HUES48 (cell line): ENCODE data around the gene RPL13.

Experiments
- H3K27ac ChIP-seq: one replicate; pipeline ENCODE4 v1.7.0; 2013; ENCODE audit warnings: low read depth, low read length, inconsistent platforms
- H3K27me3 ChIP-seq: 2 replicates; pipeline ENCODE4 v1.6.1; 2013; ENCODE audit warnings: mild to moderate bottlenecking, low read length; ENCODE audit not compliant: control insufficient read depth, insufficient read depth
- H3K36me3 ChIP-seq: 2 replicates; pipeline ENCODE4 v1.6.1; 2013; ENCODE audit warnings: low read length; ENCODE audit not compliant: control insufficient read depth, insufficient read depth
- H3K4me1 ChIP-seq: 2 replicates; pipeline ENCODE4 v1.6.1; 2013; ENCODE audit warnings: mild to moderate bottlenecking, low read length; ENCODE audit not compliant: control insufficient read depth, insufficient read depth
- H3K4me3 ChIP-seq: 2 replicates; pipeline ENCODE4 v1.5.1; 2013; ENCODE audit warnings: mild to moderate bottlenecking, low read depth, low read length
- H3K9ac ChIP-seq: 2 replicates; pipeline ENCODE4 v1.6.1; 2013; ENCODE audit warnings: mild to moderate bottlenecking, low read depth, low read length, moderate library complexity
- H3K9me3 ChIP-seq: 2 replicates; pipeline ENCODE4 v1.6.1; 2013; ENCODE audit warnings: low read length; ENCODE audit not compliant: control insufficient read depth, insufficient read depth

RPL13 gene

DNA sequence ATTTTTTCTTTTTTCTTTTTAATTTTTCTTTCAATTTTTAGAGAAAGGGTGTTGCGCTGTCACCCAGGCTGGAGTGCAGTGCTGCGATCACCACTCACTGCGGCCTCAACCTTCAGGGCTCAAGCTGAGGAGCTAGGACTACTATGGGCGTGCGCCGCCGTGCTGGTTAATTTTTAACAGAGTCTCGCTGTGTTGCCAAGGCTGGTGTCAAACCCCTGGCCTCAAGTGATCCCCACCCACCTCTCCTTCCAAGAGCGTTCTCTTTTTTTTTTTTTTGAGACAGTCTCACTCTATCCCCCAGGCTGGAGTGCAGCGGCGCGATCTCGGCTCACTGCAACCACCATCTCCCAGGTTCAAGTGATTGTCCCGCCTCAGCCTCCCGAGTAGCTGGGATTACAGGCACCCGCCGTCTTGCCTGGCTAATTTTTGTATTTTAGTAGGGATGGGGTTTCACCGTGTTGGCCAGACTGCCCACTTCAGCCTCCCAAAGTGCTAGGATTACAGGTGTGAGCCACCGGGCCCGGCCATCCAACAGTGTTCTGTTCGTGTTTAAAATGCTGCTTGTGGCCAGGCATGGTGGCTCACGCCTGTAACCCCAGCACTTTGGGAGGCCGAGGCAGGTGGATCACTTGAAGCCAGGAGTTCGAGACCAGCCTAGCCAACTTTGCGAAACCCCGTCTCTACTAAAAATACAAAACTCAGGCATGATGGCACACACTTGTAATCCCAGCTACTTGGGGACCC is 14.5 kb upstream of the RPL13 start:
- Histone ChIP-seq H3K4me3 (no peak overlapping the region), H3K27me3 (no peaks in the 10 kb centered on the region), H3K27ac (no peak overlapping the region), H3K9ac (no peak overlapping the region), H3K4me1 (no peaks in the 10 kb centered on the region), H3K36me3 (peaks cover 83% of the 10 kb centered on the region), H3K9me3 (no peaks in the 10 kb centered on the region)

DNA sequence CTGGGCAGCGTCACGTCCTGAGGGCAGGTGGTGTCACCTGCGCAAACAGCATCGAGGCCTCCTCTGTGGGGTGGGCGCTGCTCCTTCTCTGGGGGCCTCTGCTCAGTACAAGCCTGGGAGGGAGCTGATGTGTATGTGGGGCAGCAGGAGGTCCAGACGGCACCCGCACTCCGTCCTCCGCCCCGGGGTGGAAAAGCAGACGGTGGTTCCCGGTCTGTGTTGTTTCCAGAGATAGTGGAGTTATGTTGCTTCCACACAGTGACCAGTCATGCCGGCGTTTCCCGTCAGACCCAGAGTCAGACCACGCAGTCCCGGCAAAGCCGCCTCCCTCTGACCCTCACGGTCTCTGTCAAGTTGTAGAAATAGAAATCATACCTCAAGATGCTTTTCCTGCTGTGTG is 13.7 kb upstream of the RPL13 start:
- no peaks in the 10 kb centered on the region for H3K9me3 ChIP-seq
- H3K4me1 ChIP-seq: no peaks in the 10 kb centered on the region
- no peak overlapping the region for H3K9ac ChIP-seq
- peaks cover 83% of the 10 kb centered on the region for H3K36me3 ChIP-seq
- H3K4me3 ChIP-seq: no peak overlapping the region
- no peaks in the 10 kb centered on the region for H3K27me3 ChIP-seq
- no peak overlapping the region for H3K27ac ChIP-seq

DNA sequence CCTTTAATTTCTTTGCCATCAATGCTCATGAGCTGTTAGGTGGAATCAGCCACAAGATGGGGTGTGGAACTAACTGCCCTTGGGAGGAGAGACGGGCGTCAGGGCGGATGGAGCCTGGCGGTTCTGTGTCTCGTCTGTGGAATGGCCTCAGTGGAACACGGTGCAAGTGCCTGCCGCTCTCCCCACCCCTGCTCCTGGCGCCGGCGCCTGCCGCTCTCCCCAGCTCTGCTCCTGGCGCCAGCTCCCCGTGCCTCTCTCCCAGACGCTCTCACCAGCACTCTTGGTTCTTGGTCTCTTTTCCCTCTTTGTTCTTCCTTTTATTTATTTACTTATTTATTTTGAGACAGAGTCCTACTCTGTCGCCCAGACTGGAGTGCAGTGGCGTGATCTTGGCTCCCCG is 13.2 kb upstream of the RPL13 start:
- Histone ChIP-seq H3K4me3 (no peak overlapping the region), H3K4me1 (no peaks in the 10 kb centered on the region), H3K27ac (no peak overlapping the region), H3K27me3 (no peaks in the 10 kb centered on the region), H3K36me3 (peaks cover 85% of the 10 kb centered on the region), H3K9ac (no peak overlapping the region), H3K9me3 (no peaks in the 10 kb centered on the region)

DNA sequence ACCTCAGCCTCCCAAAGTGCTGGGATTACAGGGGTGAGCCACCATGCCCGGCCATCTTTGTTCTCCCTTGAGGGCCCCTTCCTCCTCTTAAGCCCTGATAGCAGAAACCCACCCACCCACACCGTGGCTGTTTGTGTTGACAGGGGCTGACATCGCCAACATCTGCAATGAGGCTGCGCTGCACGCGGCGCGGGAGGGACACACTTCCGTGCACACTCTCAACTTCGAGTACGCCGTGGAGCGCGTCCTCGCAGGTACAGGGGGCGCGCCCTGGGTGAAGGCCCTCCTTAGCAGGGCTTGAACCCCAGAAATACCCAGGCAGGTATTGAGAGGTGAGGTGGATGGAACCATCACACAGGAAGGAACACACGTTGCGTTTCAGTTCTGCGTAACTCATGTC is 12.6 kb upstream of the RPL13 start:
- H3K9ac ChIP-seq: no peak overlapping the region
- no peak overlapping the region for H3K4me3 ChIP-seq
- no peak overlapping the region for H3K27ac ChIP-seq
- H3K4me1 ChIP-seq: no peaks in the 10 kb centered on the region
- H3K9me3 ChIP-seq: no peaks in the 10 kb centered on the region
- peaks cover 87% of the 10 kb centered on the region for H3K36me3 ChIP-seq
- no peaks in the 10 kb centered on the region for H3K27me3 ChIP-seq

DNA sequence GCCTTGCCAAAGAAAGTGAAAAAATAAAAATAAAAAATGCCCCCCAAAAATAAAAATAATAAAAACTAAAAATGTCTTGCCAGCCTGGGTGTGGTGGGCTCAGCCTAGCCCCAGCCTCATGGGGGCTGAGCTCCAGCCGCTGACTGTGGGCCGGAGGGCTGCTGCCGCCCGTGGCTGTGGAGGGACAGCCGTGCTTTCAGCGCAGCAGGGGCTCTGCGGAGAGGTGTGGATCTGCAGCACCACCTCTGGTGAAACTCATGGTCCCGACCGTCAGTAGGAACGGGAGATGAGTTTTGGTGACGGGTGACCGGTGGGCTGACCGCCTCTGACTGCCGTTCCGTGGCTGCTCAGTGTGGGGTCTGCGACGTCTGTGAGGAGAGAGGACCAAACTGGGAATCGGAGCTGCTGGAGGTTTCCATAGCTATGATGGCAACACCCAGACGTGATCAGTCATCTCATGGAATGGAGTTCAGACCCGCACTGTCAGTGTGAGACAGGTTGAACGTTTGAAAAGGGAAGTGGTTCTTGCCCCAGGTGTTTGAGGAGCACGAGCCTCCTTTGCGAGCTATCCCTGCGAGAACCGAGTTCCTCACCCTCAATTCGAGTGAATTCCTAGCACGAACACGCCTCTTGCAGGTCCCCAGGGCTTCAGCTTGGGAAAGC is 12.0 kb upstream of the RPL13 start:
- H3K27ac ChIP-seq: no peak overlapping the region
- H3K27me3 ChIP-seq: no peaks in the 10 kb centered on the region
- no peak overlapping the region for H3K9ac ChIP-seq
- H3K4me1 ChIP-seq: no peaks in the 10 kb centered on the region
- H3K9me3 ChIP-seq: no peaks in the 10 kb centered on the region
- peaks cover 93% of the 10 kb centered on the region for H3K36me3 ChIP-seq
- H3K4me3 ChIP-seq: no peak overlapping the region

DNA sequence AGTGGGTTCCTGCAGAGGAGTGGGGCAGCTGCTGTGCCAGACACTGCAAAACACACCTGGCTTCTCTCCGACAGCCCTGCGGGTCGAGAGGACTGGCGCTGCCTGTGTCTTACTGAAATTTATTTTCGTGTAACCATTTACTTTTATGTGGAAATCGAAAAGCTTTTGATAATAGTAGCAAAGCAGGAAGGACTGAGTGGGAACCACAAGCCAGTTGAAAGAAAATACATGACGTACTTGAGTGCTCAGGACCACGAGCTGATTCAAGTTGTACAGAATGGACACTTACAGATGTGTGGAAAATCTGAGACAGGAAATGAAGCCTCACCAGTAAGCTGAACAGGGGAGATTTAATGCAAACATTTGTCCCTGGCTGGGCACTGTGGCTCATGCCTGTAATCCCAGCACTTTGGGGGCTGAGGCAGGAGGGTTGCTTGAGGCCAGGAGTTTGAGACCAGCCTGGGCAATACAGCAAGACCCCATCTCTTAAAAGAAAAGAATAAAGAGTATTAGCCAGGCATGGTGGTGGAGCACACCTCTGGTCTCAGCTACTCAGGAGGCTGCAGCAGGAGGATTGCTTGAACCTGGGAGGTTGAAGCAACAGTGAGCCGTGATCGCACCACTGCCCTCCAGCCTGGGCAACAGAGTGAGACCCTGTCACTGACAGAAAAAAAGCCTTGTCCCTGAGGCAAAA is 11.3 kb upstream of the RPL13 start:
- H3K4me1 ChIP-seq: no peaks in the 10 kb centered on the region
- H3K9me3 ChIP-seq: no peaks in the 10 kb centered on the region
- H3K27me3 ChIP-seq: no peaks in the 10 kb centered on the region
- peaks cover 94% of the 10 kb centered on the region for H3K36me3 ChIP-seq
- H3K9ac ChIP-seq: no peak overlapping the region
- H3K27ac ChIP-seq: no peak overlapping the region
- H3K4me3 ChIP-seq: no peak overlapping the region

DNA sequence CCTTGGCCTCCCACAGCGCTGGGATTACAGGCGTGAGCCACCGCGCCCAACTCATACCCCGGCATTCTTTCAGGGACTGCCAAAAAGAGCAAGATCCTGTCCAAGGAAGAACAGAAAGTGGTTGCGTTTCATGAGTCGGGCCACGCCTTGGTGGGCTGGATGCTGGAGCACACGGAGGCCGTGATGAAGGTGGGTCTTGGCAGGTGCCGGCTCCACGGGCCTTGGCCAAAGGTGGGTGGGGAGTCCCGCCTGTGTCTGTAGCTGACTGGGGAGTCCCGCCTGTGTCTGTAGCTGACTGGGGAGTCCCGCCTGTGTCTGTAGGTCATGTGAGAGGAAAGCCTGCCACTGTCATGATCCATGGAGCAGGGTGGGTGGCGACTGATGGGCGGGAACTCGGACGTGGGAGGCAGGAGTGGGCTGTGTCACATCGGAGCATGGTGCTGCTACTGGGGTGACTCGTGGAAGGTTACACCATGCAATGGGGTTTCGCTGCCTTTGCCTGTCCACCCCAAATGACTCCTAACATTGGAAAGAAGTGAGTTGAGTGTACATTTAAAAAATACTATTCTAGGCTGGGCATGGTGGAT is 10.0 kb upstream of the RPL13 start:
- H3K4me3 ChIP-seq: no peak overlapping the region
- H3K27ac ChIP-seq: no peak overlapping the region
- no peaks in the 10 kb centered on the region for H3K4me1 ChIP-seq
- no peaks in the 10 kb centered on the region for H3K9me3 ChIP-seq
- H3K27me3 ChIP-seq: no peaks in the 10 kb centered on the region
- no peak overlapping the region for H3K9ac ChIP-seq
- peaks cover 94% of the 10 kb centered on the region for H3K36me3 ChIP-seq

DNA sequence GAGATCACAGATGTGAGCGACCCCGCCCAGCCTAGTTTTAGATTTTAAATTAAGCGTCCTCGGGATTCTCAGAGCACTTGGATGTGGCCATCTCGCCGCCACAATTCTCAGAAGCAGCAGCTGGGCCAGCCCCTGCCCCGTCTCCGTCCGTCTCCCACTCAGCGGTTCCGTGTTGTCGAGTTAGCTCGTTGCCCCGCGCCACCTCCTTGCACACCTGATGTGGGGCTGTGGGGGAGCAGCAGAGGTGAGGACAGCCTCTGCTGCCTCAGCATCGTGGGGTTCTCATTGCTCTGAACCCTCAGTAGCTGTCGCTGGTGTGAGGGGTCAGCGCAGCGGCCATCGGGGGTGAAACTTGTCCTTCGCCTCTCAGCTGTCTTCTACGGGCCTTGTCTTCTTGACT is 8.2 kb upstream of the RPL13 start:
- Histone ChIP-seq H3K36me3 (peaks cover 92% of the 10 kb centered on the region), H3K9me3 (no peaks in the 10 kb centered on the region), H3K4me1 (no peaks in the 10 kb centered on the region), H3K27ac (no peak overlapping the region), H3K27me3 (no peaks in the 10 kb centered on the region), H3K9ac (no peak overlapping the region), H3K4me3 (no peak overlapping the region)

DNA sequence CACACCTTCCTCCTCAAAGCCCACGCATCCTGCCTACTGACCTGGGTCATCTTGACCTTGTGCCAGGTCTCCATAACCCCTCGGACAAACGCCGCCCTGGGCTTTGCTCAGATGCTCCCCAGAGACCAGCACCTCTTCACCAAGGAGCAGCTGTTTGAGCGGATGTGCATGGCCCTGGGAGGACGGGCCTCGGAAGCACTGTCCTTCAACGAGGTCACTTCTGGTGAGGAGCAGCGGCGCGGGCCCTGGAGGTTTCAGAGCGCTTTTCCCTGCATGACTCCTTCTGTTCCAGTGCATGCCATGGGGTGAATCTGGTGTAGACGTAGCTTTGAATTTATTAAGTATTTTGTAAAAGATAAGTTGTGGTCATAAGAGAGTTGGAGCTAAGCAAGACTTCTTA is 7.6 kb upstream of the RPL13 start:
- H3K27me3 ChIP-seq: no peaks in the 10 kb centered on the region
- H3K9me3 ChIP-seq: no peaks in the 10 kb centered on the region
- H3K36me3 ChIP-seq: peaks cover 94% of the 10 kb centered on the region
- no peak overlapping the region for H3K27ac ChIP-seq
- H3K9ac ChIP-seq: no peak overlapping the region
- H3K4me3 ChIP-seq: no peak overlapping the region
- no peaks in the 10 kb centered on the region for H3K4me1 ChIP-seq

DNA sequence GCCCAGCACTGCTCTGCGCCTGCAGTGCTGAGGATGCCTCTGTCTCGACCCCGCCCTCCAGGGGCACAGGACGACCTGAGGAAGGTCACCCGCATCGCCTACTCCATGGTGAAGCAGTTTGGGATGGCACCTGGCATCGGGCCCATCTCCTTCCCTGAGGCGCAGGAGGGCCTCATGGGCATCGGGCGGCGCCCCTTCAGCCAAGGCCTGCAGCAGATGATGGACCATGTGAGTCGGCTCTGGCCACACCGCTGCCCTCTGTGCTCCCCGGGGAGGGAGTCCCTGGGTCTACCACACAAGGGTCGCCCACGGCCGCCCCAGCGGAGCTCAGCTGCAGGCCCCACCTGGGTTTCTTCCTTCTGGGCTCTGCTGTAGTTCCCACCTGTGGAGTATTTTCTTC is 6.7 kb upstream of the RPL13 start:
- Histone ChIP-seq H3K27me3 (no peaks in the 10 kb centered on the region), H3K4me3 (no peak overlapping the region), H3K9me3 (no peaks in the 10 kb centered on the region), H3K27ac (no peak overlapping the region), H3K9ac (no peak overlapping the region), H3K36me3 (peaks cover 89% of the 10 kb centered on the region), H3K4me1 (no peaks in the 10 kb centered on the region)

DNA sequence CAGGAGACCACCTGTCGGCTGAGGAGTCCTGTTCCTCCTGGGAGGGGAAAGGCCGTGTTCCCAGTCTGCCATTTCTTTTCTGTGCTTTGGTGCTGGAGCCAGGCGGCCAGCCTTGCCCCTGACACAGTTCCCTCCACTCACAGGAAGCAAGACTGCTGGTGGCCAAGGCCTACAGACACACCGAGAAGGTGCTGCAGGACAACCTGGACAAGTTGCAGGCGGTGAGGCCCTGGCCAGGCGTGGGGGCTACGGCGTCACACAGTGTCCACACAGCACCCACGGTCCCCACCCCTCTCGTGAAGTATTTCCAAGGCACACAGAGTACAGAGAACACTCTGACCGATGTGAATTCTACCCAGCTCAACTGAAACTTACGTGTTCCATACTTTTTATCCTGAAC is 6.1 kb upstream of the RPL13 start:
- H3K27ac ChIP-seq: no peak overlapping the region

More for the DNA sequence above, 6.1 kb upstream of the RPL13 start:
- Histone ChIP-seq H3K9me3 (no peaks in the 10 kb centered on the region), H3K36me3 (peaks cover 83% of the 10 kb centered on the region), H3K4me3 (no peak overlapping the region), H3K27me3 (no peaks in the 10 kb centered on the region), H3K9ac (no peak overlapping the region), H3K4me1 (no peaks in the 10 kb centered on the region)
